HEK293T (cell line): Measurements from ENCODE around the gene GARS1.

Experiments used
- CTCF ChIA-PET: fragments of 350-600 bp; formaldehyde crosslinking; extraction: SDS; loops from one replicate; lab custom pipeline; 2021; ENCODE audit warnings: antibody characterized with exemption, inconsistent platforms; lab: Yijun Ruan, JAX
- POLR2A ChIA-PET: fragments of 350-600 bp; formaldehyde crosslinking; extraction: SDS; loops from one replicate; lab custom pipeline; 2020; ENCODE audit warnings: antibody characterized with exemption, inconsistent platforms; lab: Yijun Ruan, JAX
- DNase-seq: peaks from one replicate; pipeline ENCODE4 v3.0.0; 2012; ENCODE audit warnings: mixed read lengths; ENCODE audit errors: extremely low spot score
- ARNT ChIP-seq: fragments of 450-650 bp; IDR thresholded peaks from 2 replicates; pipeline ENCODE4 v1.6.1; 2017; ENCODE audit warnings: mild to moderate bottlenecking
- BHLHE40 ChIP-seq: fragments of 450-650 bp; IDR thresholded peaks from 2 replicates; pipeline ENCODE4 v1.6.1; 2016; ENCODE audit warnings: mild to moderate bottlenecking, moderate library complexity, borderline replicate concordance
- CTBP1 ChIP-seq: fragments of 450-650 bp; IDR thresholded peaks from 2 replicates; pipeline ENCODE4 v1.6.1; 2016; ENCODE audit warnings: borderline replicate concordance
- ELF4 ChIP-seq: fragments of 450-650 bp; IDR thresholded peaks from 2 replicates; pipeline ENCODE4 v1.6.1; 2017; ENCODE audit warnings: antibody characterized with exemption
- FOXA1 ChIP-seq: fragments of 450-650 bp; IDR thresholded peaks from 2 replicates; pipeline ENCODE4 v1.6.1; 2016; ENCODE audit warnings: mild to moderate bottlenecking
- FOXK2 ChIP-seq: fragments of 450-650 bp; IDR thresholded peaks from 2 replicates; pipeline ENCODE4 v1.6.1; 2016; ENCODE audit warnings: mild to moderate bottlenecking
- FOXM1 ChIP-seq: fragments of 450-650 bp; IDR thresholded peaks from 2 replicates; pipeline ENCODE4 v1.6.1; 2017; ENCODE audit warnings: mild to moderate bottlenecking, borderline replicate concordance
- HDGF ChIP-seq: fragments of 450-650 bp; IDR thresholded peaks from 2 replicates; pipeline ENCODE4 v1.6.1; 2017; ENCODE audit warnings: antibody characterized with exemption, borderline replicate concordance
- L3MBTL2 ChIP-seq: fragments of 450-650 bp; conservative IDR thresholded peaks from 2 replicates; pipeline ENCODE4 v1.6.1; 2016; ENCODE audit warnings: mild to moderate bottlenecking
- LEF1 ChIP-seq: fragments of 450-650 bp; IDR thresholded peaks from 2 replicates; pipeline ENCODE4 v1.6.1; 2017; ENCODE audit warnings: mild to moderate bottlenecking, borderline replicate concordance
- NFRKB ChIP-seq: fragments of 450-650 bp; IDR thresholded peaks from 2 replicates; pipeline ENCODE4 v1.6.1; 2016; ENCODE audit warnings: mild to moderate bottlenecking, moderate library complexity
- PKNOX1 ChIP-seq: fragments of 450-650 bp; IDR thresholded peaks from 2 replicates; pipeline ENCODE4 v1.6.1; 2016
- SP1 ChIP-seq: fragments of 450-650 bp; IDR thresholded peaks from 2 replicates; pipeline ENCODE4 v1.6.1; 2017
- SUZ12 ChIP-seq: fragments of 450-650 bp; IDR thresholded peaks from 2 replicates; pipeline ENCODE4 v1.6.1; 2016; ENCODE audit warnings: mild to moderate bottlenecking
- TARDBP ChIP-seq: fragments of 450-650 bp; IDR thresholded peaks from 2 replicates; pipeline ENCODE4 v1.6.1; 2016
- ZNF384 ChIP-seq: fragments of 450-650 bp; IDR thresholded peaks from 2 replicates; pipeline ENCODE4 v1.6.1; 2016

Gene GARS1

GRCh38 chr7:30664184-30664885, 69.7 kb downstream of the GARS1 start:
- ChIA-PET CTCF (no interaction called here), POLR2A (no interaction called here)
- no peak for TF ChIP-seq CTBP1
- no peak for TF ChIP-seq FOXA1
- TF ChIP-seq FOXM1: no peak
- TF ChIP-seq SP1: no peak
- TF ChIP-seq LEF1: no peak
- no peak for TF ChIP-seq HDGF
- no peak for TF ChIP-seq ARNT
- TF ChIP-seq PKNOX1: no peak
- TF ChIP-seq L3MBTL2: no peak
- TF ChIP-seq TARDBP: no peak
- DNase-seq: no peak

- ChIA-PET CTCF (no interaction called here), POLR2A (no interaction called here)
- DNase-seq: no peak
- TF ChIP-seq FOXM1: no peak
- TF ChIP-seq ARNT: no peak
- TF ChIP-seq FOXA1: no peak
- TF ChIP-seq ELF4: no peak
- no peak for TF ChIP-seq ZNF384
Observed at GRCh38 chr7:30665043-30665442, 70.4 kb downstream of the GARS1 start.

GRCh38 chr7:30665449-30665848, 70.8 kb downstream of the GARS1 start:
- CTCF ChIA-PET: no interaction called here
- POLR2A ChIA-PET: no interaction called here
- DNase-seq: no peak
- no peak for TF ChIP-seq CTBP1
- no peak for TF ChIP-seq NFRKB
- TF ChIP-seq FOXA1: no peak
- no peak for TF ChIP-seq LEF1
- no peak for TF ChIP-seq ELF4
- TF ChIP-seq ARNT: no peak
- TF ChIP-seq SP1: no peak
- TF ChIP-seq HDGF: no peak
- no peak for TF ChIP-seq FOXK2
- TF ChIP-seq FOXM1: no peak
- TF ChIP-seq BHLHE40: no peak
- no peak for TF ChIP-seq ZNF384
- TF ChIP-seq L3MBTL2: no peak
- TF ChIP-seq PKNOX1: no peak
- no peak for TF ChIP-seq SUZ12
- TF ChIP-seq TARDBP: no peak

GRCh38 chr7:30667172-30667571, 72.5 kb downstream of the GARS1 start:
- DNase-seq: no peak
- POLR2A ChIA-PET: no interaction called here
- TF ChIP-seq PKNOX1: no peak
- no peak for TF ChIP-seq FOXA1
- TF ChIP-seq L3MBTL2: no peak
- TF ChIP-seq CTBP1: no peak
- no peak for TF ChIP-seq ARNT
- CTCF ChIA-PET: interaction anchor here (1.4 kb wide), 1 partner anchor 11 kb away, joined by 7 read pairs; no protein-coding TSS in a partner anchor

- DNase-seq: no peak
- POLR2A ChIA-PET: no interaction called here
- CTCF ChIA-PET: no interaction called here
- TF ChIP-seq BHLHE40 (no peak), FOXK2 (no peak), ARNT (no peak), FOXA1 (no peak), HDGF (no peak), LEF1 (no peak), SP1 (no peak), SUZ12 (no peak), L3MBTL2 (no peak), CTBP1 (no peak), ELF4 (no peak), NFRKB (no peak)
Observed at GRCh38 chr7:30668102-30668501, 73.4 kb downstream of the GARS1 start.

- DNase-seq: peak; percentile 64
- TF ChIP-seq FOXM1: no peak
- TF ChIP-seq NFRKB: no peak
- no peak for TF ChIP-seq BHLHE40
- TF ChIP-seq PKNOX1: no peak
- TF ChIP-seq FOXA1: no peak
- no peak for TF ChIP-seq SUZ12
- TF ChIP-seq FOXK2: no peak
- TF ChIP-seq HDGF: no peak
- no peak for TF ChIP-seq TARDBP
- no peak for TF ChIP-seq L3MBTL2
- no peak for TF ChIP-seq LEF1
- no peak for TF ChIP-seq ELF4
- TF ChIP-seq ZNF384: no peak
- no peak for TF ChIP-seq ARNT
- TF ChIP-seq SP1: no peak
- ChIA-PET CTCF (interaction anchor here (0.6 kb wide), 1 partner anchor 311 kb away, joined by 3 read pairs; no protein-coding TSS in a partner anchor), POLR2A (no interaction called here)
Observed at GRCh38 chr7:30671793-30672465, 77.3 kb downstream of the GARS1 start.
